SK-MEL-5 (cell line): ENCODE data around the gene TRPC6. TPM values are rescaled to one million over a fixed set of nuclear protein-coding genes. Genes with fewer than 3 reads are reported as not detected.
A peak's percentile ranks its signal among the peaks of the same experiment; 100 is the strongest.
"Not testable (repeated sequence)": the region's sequence is repeated elsewhere in the genome, so short reads cannot be mapped to it uniquely, and the experiment has no call there.

ENCODE experiments used
- DNase-seq: peaks from one replicate; pipeline ENCODE4 v3.0.0-alpha.2; 2016; ENCODE audit warnings: low read depth, low spot score
- in situ Hi-C: cut with HindIII; loops from 2 replicates; pipeline ENCODE4 v1.10.0; 2016; ENCODE audit warnings: low sequenced_read_pairs, high pct_unique_total_duplicates, low pct_unique_long_range_greater_than_20kb
- total RNA-seq: library from RNA; depleted of rRNA; stranded (reverse); fragments of >200 nt; shearing (Covaris generic); gene quantifications from 2 replicates; pipeline ENCODE4 v1.2.3, GENCODE V29; 2014

TRPC6 gene
- total RNA-seq, 1 experiment from 2014 or later, result not detected

GRCh38 chr11:101474666-101475065, 109.1 kb downstream of the TRPC6 start:
- in situ Hi-C loops, result no loop called here

GRCh38 chr11:101470881-101471520, 112.8 kb downstream of the TRPC6 start:
- in situ Hi-C loops, result no loop called here
- DNase-seq, result no peak

More at GRCh38 chr11:101474666-101475065, 109.1 kb downstream of the TRPC6 start:
- no peak for DNase-seq

- DNase-seq, result no peak
- in situ Hi-C loops, result no loop called here
Observed at GRCh38 chr11:101470419-101470818, 113.4 kb downstream of the TRPC6 start.

- in situ Hi-C loops, result no loop called here
- no peak for DNase-seq
Observed at GRCh38 chr11:101466352-101466751, 117.5 kb downstream of the TRPC6 start.

- DNase-seq, in situ Hi-C loops: not testable (repeated sequence)
Observed at GRCh38 chr11:101464388-101464787, 119.4 kb downstream of the TRPC6 start.

GRCh38 chr11:101459020-101459419, 124.8 kb downstream of the TRPC6 start:
- no peak for DNase-seq
- in situ Hi-C loops, result no loop called here

- DNase-seq, result no peak
- in situ Hi-C loops, result no loop called here
Observed at GRCh38 chr11:101458161-101458560, 125.6 kb downstream of the TRPC6 start.

GRCh38 chr11:101456812-101457211, 127.0 kb downstream of the TRPC6 start:
- in situ Hi-C loops, result no loop called here
- peak; percentile 28 for DNase-seq

GRCh38 chr11:101453682-101454081, 130.1 kb downstream of the TRPC6 start:
- in situ Hi-C loops, result no loop called here
- DNase-seq, result no peak

- in situ Hi-C loops, result no loop called here
- DNase-seq, result no peak
Observed at GRCh38 chr11:101448881-101449442, 134.8 kb downstream of the TRPC6 start.

GRCh38 chr11:101446726-101447125, 137.1 kb downstream of the TRPC6 start:
- no peak for DNase-seq
- in situ Hi-C loops, result no loop called here

GRCh38 chr11:101446238-101446637, 137.6 kb downstream of the TRPC6 start:
- in situ Hi-C loops, result no loop called here
- no peak for DNase-seq

- in situ Hi-C loops, result no loop called here
- DNase-seq, result no peak
Observed at GRCh38 chr11:101445761-101446160, 138.0 kb downstream of the TRPC6 start.

- DNase-seq, result no peak
- in situ Hi-C loops, result no loop called here
Observed at GRCh38 chr11:101444851-101445250, 139.0 kb downstream of the TRPC6 start.

GRCh38 chr11:101444164-101444563, 139.6 kb downstream of the TRPC6 start:
- in situ Hi-C loops, result no loop called here
- no peak for DNase-seq

GRCh38 chr11:101442936-101443521, 140.8 kb downstream of the TRPC6 start:
- in situ Hi-C loops, result no loop called here
- DNase-seq, result no peak

GRCh38 chr11:101442171-101442570, 141.6 kb downstream of the TRPC6 start:
- DNase-seq, result no peak
- in situ Hi-C loops, result no loop called here

GRCh38 chr11:101441747-101442146, 142.1 kb downstream of the TRPC6 start:
- DNase-seq, result no peak
- in situ Hi-C loops, result no loop called here

- DNase-seq, result no peak
- in situ Hi-C loops, result no loop called here
Observed at GRCh38 chr11:101439488-101439887, 144.3 kb downstream of the TRPC6 start.
